MCF 10A (cell line): ENCODE data around the gene CSPG4. TPM values are rescaled to one million over a fixed set of nuclear protein-coding genes. Genes with fewer than 3 reads are reported as not detected.

Experiments
- BruUV-seq: library from RNA; stranded (reverse); fragments of 400-500 nt; replicated peaks from 2 replicates; lab custom pipeline; 2021; lab: Mats Ljungman, UMichigan
- CTCF ChIA-PET: fragments of 300-600 bp; sonication (Branson Sonifier 250); formaldehyde crosslinking; extraction: SDS; loops from one replicate; lab custom pipeline; 2021; ENCODE audit warnings: antibody characterized with exemption, inconsistent platforms; lab: Yijun Ruan, JAX
- POLR2A ChIA-PET: fragments of 300-600, 350-650 bp; sonication (Branson Sonifier 250); formaldehyde crosslinking; extraction: SDS; loops from one replicate; lab custom pipeline; 2020; ENCODE audit warnings: antibody characterized with exemption, inconsistent platforms; lab: Yijun Ruan, JAX
- DNase-seq: peaks from one replicate; pipeline ENCODE4 v3.0.0-alpha.2; 2018; ENCODE audit not compliant: unreplicated experiment
- H3K27ac Mint-ChIP-seq: one replicate; pipeline ENCODE4 v1.8.0; 2022; ENCODE audit warnings: mild to moderate bottlenecking, low read depth, mixed read lengths; ENCODE audit not compliant: unreplicated experiment
- H3K27me3 Mint-ChIP-seq: one replicate; pipeline ENCODE4 v1.8.0; 2022; ENCODE audit warnings: mixed read lengths; ENCODE audit not compliant: insufficient read depth, unreplicated experiment
- H3K36me3 Mint-ChIP-seq: one replicate; pipeline ENCODE4 v1.8.0; 2022; ENCODE audit warnings: mild to moderate bottlenecking, moderate library complexity, mixed read lengths; ENCODE audit not compliant: insufficient read depth, unreplicated experiment
- H3K4me1 Mint-ChIP-seq: one replicate; pipeline ENCODE4 v1.8.0; 2022; ENCODE audit warnings: mixed read lengths; ENCODE audit not compliant: insufficient read depth, unreplicated experiment
- H3K4me3 Mint-ChIP-seq: one replicate; pipeline ENCODE4 v1.8.0; 2022; ENCODE audit warnings: mild to moderate bottlenecking, moderate library complexity, mixed read lengths; ENCODE audit not compliant: unreplicated experiment
- H3K9me3 Mint-ChIP-seq: one replicate; pipeline ENCODE4 v1.8.0; 2022; ENCODE audit warnings: mixed read lengths; ENCODE audit not compliant: unreplicated experiment
- intact Hi-C: fragments of 100-400 bp; cut with micrococcal nuclease; formaldehyde crosslinking; loops from 2 replicates; pipeline ENCODE4 v1.14.1; 2022
- total RNA-seq: library from RNA; stranded (reverse); gene quantifications from 2 replicates; pipeline ENCODE4 v1.2.3, GENCODE V29; 2022
- TF ChIP-seq, protein P1 (sequence below): fragments of 200-600 bp; IDR thresholded peaks from one replicate; pipeline ENCODE4 v1.8.0; 2022; ENCODE audit warnings: antibody characterized with exemption, mild to moderate bottlenecking; ENCODE audit not compliant: unreplicated experiment

Gene CSPG4
- total RNA-seq, 1 experiment from 2014 or later: 0.21 TPM

- no TSS peak for BruUV-seq
- Mint-ChIP-seq H3K4me1 (peaks cover 18% of the 10 kb centered on the region), H3K9me3 (no peaks in the 10 kb centered on the region), H3K36me3 (peaks cover 27% of the 10 kb centered on the region), H3K27ac (no peak overlapping the region), H3K4me3 (no peak overlapping the region), H3K27me3 (no peaks in the 10 kb centered on the region)
- ChIA-PET CTCF (interaction anchor here (0.6 to 4.6 kb wide), 6 partner anchors 15 to 497 kb away, joined by 3 to 37 read pairs (median 6); partner anchors contain the start of gene SNUPN), POLR2A (interaction anchor here (1.3 to 6.3 kb wide), 8 partner anchors 13 to 273 kb away, joined by 3 to 182 read pairs (median 44); partner anchors contain the start of genes MAN2C1, PTPN9, SIN3A and SNUPN)
- TF ChIP-seq, protein P1, sequence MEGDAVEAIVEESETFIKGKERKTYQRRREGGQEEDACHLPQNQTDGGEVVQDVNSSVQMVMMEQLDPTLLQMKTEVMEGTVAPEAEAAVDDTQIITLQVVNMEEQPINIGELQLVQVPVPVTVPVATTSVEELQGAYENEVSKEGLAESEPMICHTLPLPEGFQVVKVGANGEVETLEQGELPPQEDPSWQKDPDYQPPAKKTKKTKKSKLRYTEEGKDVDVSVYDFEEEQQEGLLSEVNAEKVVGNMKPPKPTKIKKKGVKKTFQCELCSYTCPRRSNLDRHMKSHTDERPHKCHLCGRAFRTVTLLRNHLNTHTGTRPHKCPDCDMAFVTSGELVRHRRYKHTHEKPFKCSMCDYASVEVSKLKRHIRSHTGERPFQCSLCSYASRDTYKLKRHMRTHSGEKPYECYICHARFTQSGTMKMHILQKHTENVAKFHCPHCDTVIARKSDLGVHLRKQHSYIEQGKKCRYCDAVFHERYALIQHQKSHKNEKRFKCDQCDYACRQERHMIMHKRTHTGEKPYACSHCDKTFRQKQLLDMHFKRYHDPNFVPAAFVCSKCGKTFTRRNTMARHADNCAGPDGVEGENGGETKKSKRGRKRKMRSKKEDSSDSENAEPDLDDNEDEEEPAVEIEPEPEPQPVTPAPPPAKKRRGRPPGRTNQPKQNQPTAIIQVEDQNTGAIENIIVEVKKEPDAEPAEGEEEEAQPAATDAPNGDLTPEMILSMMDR: no peak
- intact Hi-C loops: loop anchor here (1.0 to 10.0 kb wide), 6 partner anchors 21 to 274 kb away; partner anchors contain the start of gene PTPN9
- no peak for DNase-seq
These were observed 71.0 kb downstream of the CSPG4 start for GRCh38 chr15:75641603-75642002.

GRCh38 chr15:75641179-75641503 lies 71.5 kb downstream of the CSPG4 start:
- CTCF ChIA-PET: interaction anchor here (0.6 to 4.6 kb wide), 10 partner anchors 14 to 497 kb away, joined by 4 to 37 read pairs (median 6); partner anchors contain the start of genes MAN2C1 and SNUPN
- no TSS peak for BruUV-seq
- intact Hi-C loops: loop anchor here (1.0 to 10.0 kb wide), 6 partner anchors 20 to 274 kb away; partner anchors contain the start of gene PTPN9
- H3K27me3 Mint-ChIP-seq: no peaks in the 10 kb centered on the region
- H3K9me3 Mint-ChIP-seq: no peaks in the 10 kb centered on the region
- no peak for DNase-seq
- POLR2A ChIA-PET: interaction anchor here (1.1 to 6.3 kb wide), 13 partner anchors 14 to 273 kb away, joined by 3 to 182 read pairs (median 40); partner anchors contain the start of genes MAN2C1, PTPN9, SIN3A and SNUPN
- H3K4me3 Mint-ChIP-seq: peak overlapping the region; percentile 87
- peaks cover 16% of the 10 kb centered on the region for H3K4me1 Mint-ChIP-seq
- H3K27ac Mint-ChIP-seq: peak overlapping the region; percentile 70
- TF ChIP-seq, protein P1: no peak
- H3K36me3 Mint-ChIP-seq: peaks cover 28% of the 10 kb centered on the region

- DNase-seq: peak; percentile 70
- Mint-ChIP-seq H3K27ac (peak overlapping the region; percentile 70), H3K9me3 (no peaks in the 10 kb centered on the region), H3K27me3 (no peaks in the 10 kb centered on the region), H3K4me1 (peaks cover 18% of the 10 kb centered on the region), H3K36me3 (peaks cover 33% of the 10 kb centered on the region), H3K4me3 (peak overlapping the region; percentile 87)
- intact Hi-C loops: loop anchor here (1.0 to 10.0 kb wide), 6 partner anchors 20 to 273 kb away; partner anchors contain the start of gene PTPN9
- TSS peak; percentile 86 for BruUV-seq
- ChIA-PET CTCF (interaction anchor here (0.6 to 4.6 kb wide), 17 partner anchors 10 to 1655 kb away, joined by 3 to 37 read pairs (median 6); partner anchors contain the start of genes MAN2C1 and SNUPN), POLR2A (interaction anchor here (0.8 to 6.3 kb wide), 31 partner anchors 9 to 643 kb away, joined by 3 to 182 read pairs (median 5); partner anchors contain the start of genes MAN2C1, PTPN9, SIN3A and SNUPN)
- TF ChIP-seq, protein P1: peak; percentile 40
These were observed 72.0 kb downstream of the CSPG4 start for GRCh38 chr15:75640483-75641178.
